Left ventricle myocardium superior (tissue), 1 donor: ENCODE measurements around the gene TYROBP. TPM values are rescaled to one million over a fixed set of nuclear protein-coding genes. Genes with fewer than 3 reads are reported as not detected.
A peak's percentile ranks its signal among the peaks of the same experiment; 100 is the strongest.
"Not testable (repeated sequence)": the region's sequence is repeated elsewhere in the genome, so short reads cannot be mapped to it uniquely, and the experiment has no call there.

Experiments
- ATAC-seq: fragments of 200-7000 bp; cut with Tn5 transposase; one replicate; pipeline ENCODE4 v1.9.1; 2020; ENCODE audit warnings: mild to moderate bottlenecking, moderate library complexity
- DNase-seq: peaks from one replicate; pipeline ENCODE4 v3.0.0-alpha.2; 2020
- intact Hi-C: fragments of 100-400 bp; cut with micrococcal nuclease; formaldehyde crosslinking; loops from one replicate; pipeline ENCODE4 v1.11.0; 2022
- total RNA-seq: library from RNA; stranded (reverse); fragmentation: NEBNext Ultra II Directional; extraction: Animal tissue kit (Norgen Biotek cat#: 25700); gene quantifications from one replicate; pipeline ENCODE4 v1.2.1, GENCODE V29; 2021
- donor health status: DM: no; HTN: yes; CAD: no; lungs with severe emphysema.

The TYROBP gene
- total RNA-seq, 1 donor from 2014 or later = 28.5 TPM

DNA sequence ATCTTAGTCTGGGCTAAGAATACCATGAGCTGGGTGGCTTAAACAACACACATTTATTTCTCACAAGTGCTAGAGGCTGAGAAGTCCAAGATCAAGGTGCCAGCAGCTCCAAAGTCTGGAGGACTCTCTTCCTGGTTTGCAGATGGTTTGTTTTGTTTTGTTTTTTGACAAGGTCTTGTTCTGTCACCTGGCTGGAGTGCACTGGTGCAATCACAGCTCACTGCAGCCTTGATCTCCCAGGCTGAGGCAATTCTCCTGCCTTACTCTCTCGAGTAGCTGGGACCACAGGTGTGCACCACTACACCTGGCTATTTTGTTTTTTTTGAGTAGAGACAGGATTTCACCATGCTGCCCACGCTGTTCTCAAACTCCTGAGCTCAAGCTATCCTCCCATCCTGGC lies 24.2 kb downstream of the TYROBP start:
- DNase-seq (no peak), ATAC-seq (no peak)

DNA sequence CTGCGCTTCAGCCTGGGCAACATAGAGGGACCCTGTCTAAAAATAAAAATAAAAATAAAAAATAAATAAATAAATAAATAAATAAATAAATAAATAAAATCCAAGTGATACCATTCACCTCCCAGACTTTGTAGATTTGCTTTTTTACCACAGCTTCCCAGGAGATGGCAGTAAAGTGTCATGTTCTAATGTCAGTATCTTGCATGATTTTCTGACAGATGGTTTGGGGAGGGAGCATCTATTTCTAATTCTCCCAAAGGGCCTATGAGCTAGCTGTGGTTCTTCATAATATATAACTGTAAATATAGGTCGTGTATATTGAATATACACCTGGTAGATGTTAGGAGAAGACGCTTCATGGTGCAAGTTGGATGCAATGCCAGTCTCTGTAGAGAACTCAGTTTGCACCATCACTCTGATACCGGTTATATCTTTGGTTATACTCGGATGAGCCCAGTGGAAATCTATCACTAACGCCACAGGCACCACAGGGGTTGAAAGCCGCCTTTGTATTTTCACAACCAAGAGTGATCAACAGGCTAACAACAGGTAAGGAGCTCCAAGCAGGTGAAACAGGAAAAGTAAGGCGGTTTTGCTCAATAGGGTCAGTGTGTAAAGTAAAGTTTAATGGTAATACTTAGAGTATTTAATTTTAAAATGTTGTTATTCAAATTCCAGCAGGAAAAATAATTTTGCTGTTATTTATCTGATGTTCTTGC lies 25.8 kb downstream of the TYROBP start:
- intact Hi-C loops = no loop called here
- DNase-seq (no peak), ATAC-seq (peak; percentile 34)

More for the DNA sequence above, 24.2 kb downstream of the TYROBP start:
- intact Hi-C loops = no loop called here

DNA sequence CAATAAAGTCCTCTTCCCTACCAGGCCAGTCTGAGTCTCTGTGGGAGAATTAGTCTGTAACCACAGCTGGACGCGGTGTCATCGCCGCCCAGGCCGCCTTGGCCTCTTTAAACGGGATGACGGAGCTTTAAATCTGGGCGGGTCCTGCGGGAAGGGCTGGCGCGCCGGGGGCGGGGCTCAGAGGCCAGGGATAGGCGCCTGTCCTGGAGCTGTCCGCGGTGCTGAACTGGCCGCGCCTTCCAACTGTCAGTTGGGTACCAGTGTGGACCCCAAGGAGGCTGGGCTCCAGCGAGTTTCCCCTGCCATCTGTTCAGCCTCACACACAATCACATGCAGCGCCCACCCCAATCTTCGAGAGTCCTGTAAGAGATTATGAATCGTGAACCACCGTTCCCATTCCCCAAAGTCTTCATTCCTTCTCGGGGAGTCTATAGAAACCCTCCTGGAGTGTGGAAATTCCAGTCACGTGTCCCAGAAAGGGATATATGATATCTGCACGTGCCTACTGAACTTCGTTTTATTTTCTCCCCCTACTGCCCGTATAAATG lies 28.3 kb downstream of the TYROBP start:
- DNase-seq = peak; percentile 96
- ATAC-seq = peak; percentile 98
- intact Hi-C loops = no loop called here

DNA sequence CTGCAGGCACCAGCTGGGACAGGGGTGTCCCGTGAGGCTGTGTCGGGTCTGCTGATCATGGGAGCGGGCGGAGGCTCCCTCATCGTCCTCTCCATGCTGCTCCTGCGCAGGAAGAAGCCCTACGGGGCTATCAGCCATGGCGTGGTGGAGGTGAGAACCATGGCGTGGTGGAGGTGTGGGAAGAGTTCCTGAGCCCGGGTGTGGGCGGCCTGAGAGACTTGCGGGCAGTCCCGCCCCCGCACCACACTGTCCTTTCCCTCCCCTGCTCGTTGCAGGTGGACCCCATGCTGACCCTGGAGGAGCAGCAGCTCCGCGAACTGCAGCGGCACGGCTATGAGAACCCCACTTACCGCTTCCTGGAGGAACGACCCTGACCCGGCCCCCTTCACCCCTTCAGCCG lies 29.0 kb downstream of the TYROBP start:
- no peak for DNase-seq
- intact Hi-C loops = no loop called here
- no peak for ATAC-seq

DNA sequence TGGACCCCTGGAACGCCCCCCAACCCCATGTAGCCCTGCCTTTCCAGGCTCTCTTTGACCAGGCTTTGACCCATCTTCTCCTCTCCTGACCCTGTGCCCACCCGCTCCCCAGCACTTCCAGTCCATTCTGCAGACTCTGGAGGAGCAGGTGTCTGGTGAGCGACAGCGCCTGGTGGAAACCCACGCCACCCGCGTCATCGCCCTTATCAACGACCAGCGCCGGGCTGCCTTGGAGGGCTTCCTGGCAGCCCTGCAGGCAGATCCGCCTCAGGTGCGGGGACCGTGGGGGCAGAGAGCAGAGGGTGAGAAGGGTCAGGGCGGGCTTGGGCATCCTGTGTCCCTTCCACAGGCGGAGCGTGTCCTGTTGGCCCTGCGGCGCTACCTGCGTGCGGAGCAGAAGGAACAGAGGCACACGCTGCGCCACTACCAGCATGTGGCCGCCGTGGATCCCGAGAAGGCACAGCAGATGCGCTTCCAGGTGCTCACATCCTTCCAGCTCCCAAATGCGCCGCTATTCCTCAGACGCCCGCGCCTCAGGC lies 33.6 kb downstream of the TYROBP start:
- intact Hi-C loops = no loop called here
- no peak for ATAC-seq
- no peak for DNase-seq

DNA sequence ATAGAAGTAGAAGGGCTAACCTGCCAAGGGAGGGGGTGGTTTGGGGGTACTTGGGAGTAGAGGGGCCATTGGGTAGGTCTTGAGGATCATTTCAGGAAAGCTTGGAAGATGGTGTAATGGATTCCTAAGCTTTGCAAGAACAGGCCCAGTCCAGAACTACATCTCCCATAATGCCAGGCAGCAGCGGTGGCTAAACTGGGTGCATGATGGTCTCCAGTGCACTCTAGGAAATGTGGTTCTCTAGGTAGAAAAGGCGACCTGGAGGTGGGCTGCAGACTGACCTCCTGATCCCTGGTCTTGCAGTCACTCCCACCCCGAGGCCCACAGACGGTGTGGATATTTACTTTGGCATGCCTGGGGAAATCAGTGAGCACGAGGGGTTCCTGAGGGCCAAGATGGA lies 35.9 kb downstream of the TYROBP start:
- no peak for DNase-seq
- intact Hi-C loops = no loop called here
- no peak for ATAC-seq

DNA sequence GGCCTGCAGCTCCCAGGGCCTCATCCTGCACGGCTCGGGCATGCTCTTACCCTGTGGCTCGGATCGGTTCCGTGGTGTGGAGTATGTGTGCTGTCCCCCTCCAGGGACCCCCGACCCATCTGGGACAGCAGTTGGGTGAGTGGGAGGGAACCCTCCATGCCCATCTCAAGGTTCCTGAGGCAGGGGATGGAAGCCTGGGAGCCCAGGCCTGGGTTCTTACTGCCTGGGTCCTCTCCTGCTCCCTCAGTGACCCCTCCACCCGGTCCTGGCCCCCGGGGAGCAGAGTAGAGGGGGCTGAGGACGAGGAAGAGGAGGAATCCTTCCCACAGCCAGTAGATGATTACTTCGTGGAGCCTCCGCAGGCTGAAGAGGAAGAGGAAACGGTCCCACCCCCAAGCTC lies 36.5 kb downstream of the TYROBP start:
- DNase-seq = no peak
- ATAC-seq = no peak
- intact Hi-C loops = no loop called here

DNA sequence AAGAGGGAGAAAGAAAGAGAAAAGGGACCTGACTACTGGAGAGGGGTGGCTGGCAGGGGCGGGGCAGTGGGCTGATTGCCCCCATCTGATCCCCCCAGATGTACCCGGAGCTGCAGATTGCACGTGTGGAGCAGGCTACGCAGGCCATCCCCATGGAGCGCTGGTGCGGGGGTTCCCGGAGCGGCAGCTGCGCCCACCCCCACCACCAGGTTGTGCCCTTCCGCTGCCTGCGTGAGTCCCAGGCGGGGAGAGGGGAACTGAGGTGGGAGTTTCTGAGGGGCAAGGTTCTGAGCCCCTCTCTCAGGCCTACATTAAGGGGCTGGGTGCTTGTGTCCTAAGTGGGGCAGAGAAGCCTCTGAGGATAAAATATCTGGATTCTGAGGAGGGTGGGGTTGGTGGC lies 37.3 kb downstream of the TYROBP start:
- no peak for DNase-seq
- no peak for ATAC-seq
- intact Hi-C loops = no loop called here

DNA sequence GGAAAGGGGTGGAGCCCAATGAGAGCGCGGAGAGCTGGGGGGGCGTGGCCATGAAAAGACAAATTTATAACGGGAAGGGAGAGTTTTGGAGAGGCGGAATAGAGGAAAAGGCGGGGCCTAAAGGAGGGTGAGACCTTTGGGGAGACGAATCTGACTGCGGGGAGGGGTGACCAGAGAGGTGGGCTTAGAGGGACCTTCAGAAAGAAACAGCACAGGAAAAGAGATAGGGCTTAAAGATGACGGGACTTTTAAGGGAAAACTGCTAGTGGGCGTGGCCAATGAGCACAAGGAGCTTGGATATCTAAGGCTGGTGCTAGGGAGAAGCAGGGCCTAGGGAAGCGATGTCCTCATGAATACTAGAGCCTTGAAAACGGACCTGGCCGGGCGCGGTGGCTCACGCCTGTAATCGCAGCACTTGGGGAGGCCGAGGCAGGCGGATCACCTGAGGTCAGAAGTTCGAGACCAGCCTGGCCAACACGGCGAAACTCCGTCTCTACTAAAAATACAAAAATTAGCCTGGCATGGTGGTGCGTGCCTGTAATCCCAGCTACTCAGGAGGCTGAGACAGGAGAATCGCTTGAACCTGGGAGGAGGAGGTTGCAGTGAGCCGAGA lies 37.9 kb downstream of the TYROBP start:
- intact Hi-C loops, DNase-seq, ATAC-seq: not testable (repeated sequence)

DNA sequence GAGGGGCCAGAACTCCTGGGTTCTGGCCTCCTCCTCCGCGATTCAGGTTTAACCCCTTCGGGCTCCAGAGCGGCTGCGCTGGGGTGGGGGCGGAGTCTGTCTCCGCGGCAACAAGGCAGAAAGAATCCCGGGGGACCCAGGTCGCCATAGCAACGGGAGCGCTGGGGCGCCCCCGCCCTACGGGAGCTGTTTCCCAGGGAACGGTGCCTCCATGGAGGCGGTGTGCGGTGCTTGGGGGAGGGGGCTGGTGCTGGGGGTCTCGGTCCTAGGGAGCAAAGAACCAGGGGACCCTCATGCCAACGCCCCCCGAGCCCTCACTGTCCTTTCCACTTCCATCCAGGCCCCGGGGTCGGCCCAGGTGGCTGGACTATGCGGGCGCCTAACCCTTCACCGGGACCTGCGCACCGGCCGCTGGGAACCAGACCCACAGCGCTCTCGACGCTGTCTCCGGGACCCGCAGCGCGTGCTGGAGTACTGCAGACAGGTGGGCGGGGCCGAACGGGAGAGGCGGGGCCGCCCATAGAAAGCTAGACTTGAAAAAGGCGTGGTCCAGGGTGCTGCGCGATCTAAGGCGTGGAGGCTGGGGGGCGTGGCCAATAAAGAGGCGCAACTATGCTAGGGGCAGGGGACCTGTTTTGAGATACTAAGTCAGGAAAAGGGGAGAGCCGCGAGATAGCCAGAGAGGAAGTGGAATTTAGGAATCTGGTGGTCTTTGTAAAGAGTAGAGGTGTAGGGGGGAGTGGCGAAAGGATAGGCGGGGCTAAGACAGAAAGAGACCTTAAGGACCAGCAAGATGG lies 38.6 kb downstream of the TYROBP start:
- intact Hi-C loops = no loop called here

DNA sequence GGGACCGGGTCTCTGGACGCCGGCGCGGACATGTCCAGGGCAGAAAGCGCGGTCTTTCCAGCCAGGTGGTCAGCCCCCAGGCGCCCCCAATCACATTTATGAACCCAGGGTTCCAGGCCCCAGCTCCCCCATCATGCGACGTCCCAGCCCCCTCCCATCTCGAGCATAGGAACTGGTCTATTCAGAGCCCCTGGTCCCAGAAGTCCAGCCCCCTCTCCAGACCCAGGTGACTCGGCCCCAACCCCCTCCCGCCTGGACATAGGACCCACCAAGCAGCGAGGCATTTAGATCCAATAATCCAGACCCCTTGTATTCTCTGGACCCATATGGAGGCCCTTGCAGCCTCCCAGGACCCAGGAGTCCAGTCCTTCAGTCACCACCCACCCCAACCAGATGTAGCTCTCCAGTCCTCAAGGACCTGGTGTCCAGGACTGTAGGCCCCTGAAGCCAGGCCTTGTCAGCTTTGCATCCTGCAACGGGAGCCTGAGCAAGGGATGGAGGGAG lies 39.2 kb downstream of the TYROBP start:
- ATAC-seq (no peak), DNase-seq (no peak)
- intact Hi-C loops = no loop called here

More for the DNA sequence above, 38.6 kb downstream of the TYROBP start:
- ATAC-seq = peak; percentile 73
- DNase-seq = peak; percentile 78

DNA sequence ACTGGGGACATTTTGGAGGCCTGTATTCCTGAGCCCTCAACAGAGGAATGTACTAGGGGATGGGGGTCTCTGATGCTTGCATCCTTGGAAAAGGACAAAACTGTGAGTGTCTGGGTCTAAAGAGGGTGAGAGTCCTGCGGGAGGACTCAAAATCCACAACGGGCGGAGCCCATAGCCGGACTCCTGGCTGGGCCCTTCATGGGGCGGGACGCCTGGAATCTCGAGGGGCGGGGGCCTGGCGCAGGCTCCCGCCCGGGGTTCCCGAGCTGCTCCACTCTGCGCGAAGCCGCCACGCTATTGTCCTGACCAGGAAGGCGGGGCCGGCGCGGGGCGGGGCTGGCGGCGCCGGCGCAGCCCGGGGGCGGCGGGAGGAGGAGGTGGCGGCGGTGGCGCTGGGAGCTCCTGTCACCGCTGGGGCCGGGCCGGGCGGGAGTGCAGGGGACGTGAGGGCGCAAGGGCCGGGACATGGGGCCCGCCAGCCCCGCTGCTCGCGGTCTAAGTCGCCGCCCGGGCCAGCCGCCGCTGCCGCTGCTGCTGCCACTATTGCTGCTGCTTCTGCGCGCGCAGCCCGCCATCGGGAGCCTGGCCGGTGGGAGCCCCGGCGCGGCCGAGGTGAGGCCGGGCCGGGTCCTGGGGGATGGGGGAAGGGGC lies 39.8 kb downstream of the TYROBP start, which contains the start of gene APLP1:
Gene APLP1 (plus strand): TSS at position 403 of the 651 bp plus-strand sequence. CDS start 63 bp downstream, at position 466.
- ATAC-seq (peak; percentile 96), DNase-seq (peak; percentile 86)
- intact Hi-C loops = no loop called here

DNA sequence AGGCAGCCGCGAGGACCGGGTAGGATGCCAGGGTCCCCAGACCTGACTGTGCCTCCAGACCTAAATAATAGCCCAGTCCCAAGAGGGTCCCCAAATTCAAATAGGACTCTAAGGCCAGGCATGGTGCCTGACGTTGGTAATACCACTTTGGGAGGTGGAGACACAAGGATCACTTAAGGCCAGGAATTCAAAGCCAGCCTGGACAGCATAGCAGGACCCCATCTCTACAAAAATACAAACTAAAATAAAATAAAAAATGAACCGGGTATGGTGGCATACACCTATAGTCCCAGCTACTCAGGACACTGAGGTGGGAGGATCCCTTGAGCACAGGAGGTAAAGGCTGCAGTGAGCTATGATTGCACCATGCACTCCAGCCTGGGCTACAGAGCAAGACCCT lies 45.1 kb downstream of the TYROBP start:
- ATAC-seq (no peak), DNase-seq (no peak)

DNA sequence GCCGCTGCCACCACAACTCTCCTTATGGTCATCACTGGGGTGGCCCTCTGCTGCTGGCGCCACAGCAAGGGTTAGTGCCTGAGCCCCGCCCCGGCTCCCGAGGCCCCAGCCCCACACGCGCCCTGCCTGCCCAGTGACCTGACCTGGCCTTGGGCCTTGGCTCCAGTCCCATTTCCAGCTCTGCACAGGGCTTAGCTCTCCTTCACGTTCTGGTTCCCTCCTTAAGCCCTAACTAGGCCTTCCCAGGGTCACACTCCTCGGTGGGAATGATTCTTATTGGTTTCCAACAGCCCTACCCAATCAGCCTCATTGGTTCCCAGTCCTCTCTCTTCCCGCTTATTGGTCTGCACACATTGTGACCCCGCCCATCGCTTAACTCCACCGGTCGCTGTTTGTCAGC lies 45.6 kb downstream of the TYROBP start:
- intact Hi-C loops = no loop called here
- ATAC-seq (no peak), DNase-seq (no peak)

More for the DNA sequence above, 45.1 kb downstream of the TYROBP start:
- intact Hi-C loops = no loop called here

DNA sequence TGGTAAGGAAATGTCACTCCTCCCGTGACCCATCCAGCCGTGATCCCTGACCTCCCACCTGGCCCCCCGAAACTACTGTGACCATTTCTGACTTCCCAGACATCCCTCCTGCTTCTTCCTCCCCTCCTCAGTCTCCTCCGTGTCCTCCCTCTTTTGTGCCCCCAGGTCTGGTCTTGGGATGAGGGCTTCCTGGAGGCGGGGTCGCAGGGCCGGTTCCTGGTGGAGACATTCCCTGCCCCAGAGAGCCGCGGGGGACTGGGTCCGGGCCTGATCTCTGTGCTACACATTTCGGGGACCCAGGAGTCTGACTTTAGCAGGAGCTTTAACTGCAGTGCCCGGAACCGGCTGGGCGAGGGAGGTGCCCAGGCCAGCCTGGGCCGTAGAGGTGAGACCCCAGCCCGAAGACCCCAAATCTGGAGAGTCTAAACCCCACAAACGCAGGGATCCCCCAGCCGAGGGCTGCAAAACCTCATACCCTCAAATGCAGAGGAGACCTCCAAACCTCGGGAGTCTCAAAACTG lies 46.4 kb downstream of the TYROBP start:
- DNase-seq = no peak
- no peak for ATAC-seq
- intact Hi-C loops = no loop called here

DNA sequence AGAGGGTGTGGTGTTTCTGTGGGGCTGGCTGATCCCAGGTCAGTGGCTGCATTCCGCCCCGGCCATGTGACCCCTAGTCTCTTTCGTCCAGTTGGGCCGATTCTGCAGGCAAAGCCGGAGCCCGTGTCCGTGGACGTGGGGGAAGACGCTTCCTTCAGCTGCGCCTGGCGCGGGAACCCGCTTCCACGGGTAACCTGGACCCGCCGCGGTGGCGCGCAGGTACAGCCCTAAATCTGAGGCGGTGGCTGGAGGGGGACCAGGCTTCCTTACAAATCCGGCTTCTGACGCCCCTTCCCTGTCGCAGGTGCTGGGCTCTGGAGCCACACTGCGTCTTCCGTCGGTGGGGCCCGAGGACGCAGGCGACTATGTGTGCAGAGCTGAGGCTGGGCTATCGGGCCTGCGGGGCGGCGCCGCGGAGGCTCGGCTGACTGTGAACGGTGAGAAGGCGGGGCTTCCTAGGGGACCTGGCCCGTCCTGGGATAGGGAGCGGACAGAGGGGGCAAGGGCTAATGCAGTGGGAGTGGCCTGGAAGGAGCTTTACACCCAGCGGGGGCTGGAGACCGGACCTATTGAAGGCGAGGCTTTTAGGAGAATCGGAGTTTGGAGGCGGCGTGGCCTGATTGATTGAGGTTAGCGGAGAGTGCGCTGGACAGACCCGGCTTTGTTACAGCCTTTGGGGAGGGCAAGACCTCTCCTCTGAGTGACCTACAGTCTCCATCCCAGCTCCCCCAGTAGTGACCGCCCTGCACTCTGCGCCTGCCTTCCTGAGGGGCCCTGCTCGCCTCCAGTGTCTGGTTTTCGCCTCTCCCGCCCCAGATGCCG lies 47.1 kb downstream of the TYROBP start:
- intact Hi-C loops = no loop called here
- ATAC-seq (peak; percentile 66), DNase-seq (no peak)

DNA sequence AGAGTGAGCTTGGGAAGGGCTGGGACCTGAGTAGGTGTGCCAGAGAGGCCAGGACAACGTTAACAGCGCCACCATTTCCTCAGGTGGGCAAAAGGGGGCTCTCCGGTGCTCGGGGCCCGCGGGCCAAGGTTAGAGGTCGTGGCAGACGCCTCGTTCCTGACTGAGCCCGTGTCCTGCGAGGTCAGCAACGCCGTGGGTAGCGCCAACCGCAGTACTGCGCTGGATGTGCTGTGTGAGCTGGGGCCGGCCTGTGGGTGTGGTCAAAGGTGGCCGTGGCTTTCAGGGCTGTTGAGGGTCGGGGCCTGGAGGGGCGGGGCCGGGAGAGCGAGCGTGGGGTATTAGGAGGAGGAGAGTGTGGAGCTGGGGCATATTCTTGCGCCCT lies 47.7 kb downstream of the TYROBP start:
- intact Hi-C loops = no loop called here
- DNase-seq = no peak
- no peak for ATAC-seq

DNA sequence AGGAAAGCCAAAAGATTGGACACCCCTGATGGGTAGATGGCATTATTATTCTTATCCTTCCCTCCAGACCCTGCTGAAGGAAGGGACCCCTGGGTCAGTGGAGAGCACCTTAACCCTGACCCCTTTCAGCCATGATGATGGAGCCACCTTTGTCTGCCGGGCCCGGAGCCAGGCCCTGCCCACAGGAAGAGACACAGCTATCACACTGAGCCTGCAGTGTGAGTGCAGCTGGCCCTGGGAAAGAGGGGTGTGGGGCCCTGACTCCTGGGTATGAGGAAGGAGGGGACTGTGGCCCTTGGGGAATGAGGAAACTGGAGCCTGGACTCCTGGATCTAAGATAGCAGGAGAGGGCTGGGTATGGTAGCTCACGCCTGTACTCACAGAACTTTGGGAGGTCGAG lies 48.7 kb downstream of the TYROBP start:
- ATAC-seq = no peak
- intact Hi-C loops = no loop called here
- no peak for DNase-seq
